ENCODE measurements around the gene SLC6A17.
A peak's percentile ranks its signal among the peaks of the same experiment; 100 is the strongest.

SLC6A17 gene

DNA sequence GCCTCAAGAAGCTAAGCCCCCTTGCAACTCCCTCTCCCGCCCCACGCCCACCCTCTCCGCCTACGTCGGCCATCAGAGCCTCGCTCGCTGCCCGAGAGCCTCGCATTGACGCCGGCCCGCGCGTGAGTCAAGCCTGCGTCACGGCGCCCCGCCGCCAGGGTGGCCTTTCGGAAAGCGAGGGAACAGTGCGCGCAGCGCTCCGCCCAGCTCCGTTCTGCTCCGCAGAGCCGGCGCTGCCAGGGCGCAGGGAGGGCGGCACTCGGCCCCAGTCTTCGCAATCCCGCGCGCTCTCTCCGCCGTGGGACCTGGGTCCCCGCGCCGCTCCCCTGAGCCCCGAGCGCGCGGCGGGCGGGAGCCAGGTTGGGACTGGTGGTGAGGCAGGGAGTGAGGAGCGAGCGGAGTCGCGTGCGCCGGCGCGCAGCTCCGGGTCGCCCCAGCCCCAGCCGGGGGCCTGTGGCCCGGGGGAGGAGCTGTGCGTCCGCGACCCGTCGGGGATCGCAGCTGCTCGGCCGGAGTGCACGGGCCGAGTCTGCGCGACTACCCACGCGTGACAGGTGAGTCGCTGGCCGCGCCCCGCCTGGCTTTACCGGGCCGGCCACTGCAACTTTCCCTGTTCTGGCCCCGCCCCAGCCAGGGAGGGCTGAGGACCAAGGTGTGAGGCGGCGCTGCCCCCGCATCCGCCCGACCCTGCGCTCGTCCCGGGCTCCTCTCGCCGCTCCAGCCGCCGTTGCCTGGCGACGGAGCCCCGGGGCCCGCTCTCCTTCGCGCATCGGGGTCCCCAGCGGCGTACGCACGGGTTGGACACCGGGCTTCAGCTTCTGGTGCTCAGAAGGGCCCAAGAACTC, at the start of gene SLC6A17:
Gene SLC6A17 (plus strand): TSS at position 165 of the 845 bp plus-strand sequence. CDS start 16,436 bp downstream, outside the sequence.
- DNase-seq, result no peak

- no peak for DNase-seq
Measured at GRCh38 chr1:110102081-110102480, 48.2 kb upstream of the SLC6A17 start.

- peak; percentile 44 to 61 for DNase-seq
Measured at GRCh38 chr1:110106013-110106941, 44.0 kb upstream of the SLC6A17 start.

GRCh38 chr1:110107867-110108469, 42.3 kb upstream of the SLC6A17 start:
- no peak for DNase-seq

- DNase-seq, result no peak
Measured at GRCh38 chr1:110111081-110111480, 39.2 kb upstream of the SLC6A17 start.

- no peak for DNase-seq
Measured at GRCh38 chr1:110112143-110112542, 38.2 kb upstream of the SLC6A17 start, which contains the start of gene UBL4B. UBL4B (plus strand) TSS chr1:110112443; CDS start chr1:110112535, 92 bp downstream.

GRCh38 chr1:110112656-110113055, 37.6 kb upstream of the SLC6A17 start:
- DNase-seq, result no peak

GRCh38 chr1:110113551-110113950, 36.7 kb upstream of the SLC6A17 start:
- no peak for DNase-seq

GRCh38 chr1:110114173-110114572, 36.1 kb upstream of the SLC6A17 start:
- DNase-seq, result no peak

DNA sequence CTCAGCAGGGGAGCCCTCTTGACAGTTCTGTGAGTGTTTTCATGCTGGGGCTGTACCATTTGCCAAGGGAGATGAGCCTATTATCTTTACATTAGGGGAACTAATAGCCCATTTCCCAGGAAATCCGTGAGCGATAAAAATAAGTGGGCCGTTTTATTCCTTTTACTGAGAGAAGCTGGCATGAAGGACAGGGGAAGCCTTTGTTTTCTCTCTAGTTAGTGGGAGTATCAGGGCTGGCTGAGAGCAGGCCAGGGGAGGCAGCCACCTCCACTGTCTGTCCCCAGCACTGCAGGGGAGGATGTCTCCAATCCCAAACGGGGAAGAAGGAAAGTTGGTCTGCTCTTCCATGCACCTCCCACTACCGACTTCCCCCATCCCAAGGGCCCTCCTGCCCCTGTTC, 35.5 kb upstream of the SLC6A17 start:
- no peak for DNase-seq

- no peak for DNase-seq
Measured at GRCh38 chr1:110118636-110119396, 31.5 kb upstream of the SLC6A17 start.

DNA sequence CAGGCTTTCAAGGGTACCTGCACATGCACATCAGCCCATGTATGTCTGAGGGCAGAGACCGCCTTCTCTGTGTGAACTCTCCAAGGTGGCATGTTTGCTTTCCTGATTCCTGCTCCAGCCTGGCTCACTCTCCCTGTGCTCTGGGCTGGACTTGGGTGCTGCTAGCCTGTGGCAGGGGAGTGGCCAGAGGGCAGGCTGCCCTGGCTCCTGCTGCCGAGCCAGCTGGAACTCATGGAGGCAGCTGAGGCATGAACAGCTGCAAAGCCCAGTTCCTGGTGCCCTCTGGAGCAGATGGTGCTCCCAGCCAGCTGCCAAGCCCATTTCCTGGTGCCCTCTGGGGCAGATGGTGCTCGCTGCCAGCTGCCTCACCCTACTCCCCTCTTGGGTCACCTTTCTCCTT, 30.5 kb upstream of the SLC6A17 start:
- DNase-seq, result no peak

DNA sequence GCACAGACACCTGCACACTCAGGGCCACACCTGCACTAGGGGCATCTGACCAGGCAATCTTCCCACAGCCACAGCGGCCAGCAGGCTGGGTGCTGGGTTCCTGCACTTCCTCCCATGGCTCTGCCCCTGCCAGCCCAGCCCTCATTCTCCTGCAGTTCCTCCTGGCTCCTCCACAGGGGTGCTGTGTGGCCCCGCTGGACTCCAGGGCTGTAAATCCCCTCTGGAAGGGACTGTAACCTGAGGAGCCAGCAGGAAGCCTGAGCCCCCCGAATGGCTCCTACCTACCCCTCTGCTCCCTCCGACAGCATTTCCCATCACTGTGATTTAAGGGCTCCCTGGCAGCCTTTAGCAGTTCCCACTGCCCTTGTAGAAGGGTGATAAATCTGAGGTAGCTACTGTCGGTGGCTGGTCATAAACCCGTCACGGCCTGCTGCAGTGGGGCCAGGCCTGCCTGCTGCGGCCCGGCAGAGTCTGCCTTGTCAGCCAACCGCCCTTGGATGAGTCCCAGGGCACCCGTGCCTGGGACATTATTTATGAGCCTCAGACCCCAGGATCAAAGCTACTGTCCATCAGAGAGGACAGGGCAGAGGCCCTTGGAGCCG, 29.2 kb upstream of the SLC6A17 start:
- no peak for DNase-seq

DNA sequence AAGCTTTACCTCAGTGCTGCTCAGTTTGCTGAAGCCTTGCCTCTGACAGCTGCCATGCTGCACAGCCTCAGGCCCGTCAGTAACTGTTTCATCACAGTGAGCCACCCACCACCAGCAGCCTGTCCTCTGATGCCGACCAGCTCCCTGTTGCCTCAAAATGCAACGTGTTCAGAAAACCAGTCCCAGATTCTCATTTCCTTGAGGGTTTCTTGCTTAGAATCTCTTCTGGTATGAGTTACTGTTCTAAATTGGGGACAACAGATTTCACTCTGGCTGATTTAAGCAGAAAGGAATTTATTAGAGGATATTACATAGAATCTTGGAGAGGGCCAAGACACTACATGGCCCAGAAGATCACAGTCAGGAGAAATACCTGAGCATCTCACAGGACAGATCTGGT, 27.1 kb upstream of the SLC6A17 start:
- no peak for DNase-seq

- no peak for DNase-seq
Measured at GRCh38 chr1:110125810-110126209, 24.5 kb upstream of the SLC6A17 start.

GRCh38 chr1:110130113-110130591, 20.1 kb upstream of the SLC6A17 start:
- no peak for DNase-seq

- no peak for DNase-seq
Measured at GRCh38 chr1:110130989-110131388, 19.3 kb upstream of the SLC6A17 start.

DNA sequence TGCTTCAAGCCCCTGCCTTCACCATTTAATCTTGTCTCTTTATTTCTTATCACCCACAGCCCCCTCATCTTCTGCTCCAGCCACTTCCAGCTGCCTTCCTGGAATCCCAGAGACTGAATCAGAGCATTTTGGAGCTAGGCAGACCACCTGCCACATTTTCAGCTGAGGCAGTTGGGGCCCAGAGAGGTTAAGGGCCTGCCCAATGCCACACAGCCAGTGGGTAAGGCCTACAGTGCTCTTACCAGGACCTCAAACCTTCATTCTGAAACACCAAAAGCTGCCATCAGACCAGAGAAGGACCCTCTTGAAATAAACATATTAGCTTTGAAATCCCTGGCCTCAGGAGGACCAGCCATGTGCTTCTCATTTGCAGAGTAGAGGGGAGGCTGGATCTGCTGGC, 17.6 kb upstream of the SLC6A17 start:
- no peak for DNase-seq

DNA sequence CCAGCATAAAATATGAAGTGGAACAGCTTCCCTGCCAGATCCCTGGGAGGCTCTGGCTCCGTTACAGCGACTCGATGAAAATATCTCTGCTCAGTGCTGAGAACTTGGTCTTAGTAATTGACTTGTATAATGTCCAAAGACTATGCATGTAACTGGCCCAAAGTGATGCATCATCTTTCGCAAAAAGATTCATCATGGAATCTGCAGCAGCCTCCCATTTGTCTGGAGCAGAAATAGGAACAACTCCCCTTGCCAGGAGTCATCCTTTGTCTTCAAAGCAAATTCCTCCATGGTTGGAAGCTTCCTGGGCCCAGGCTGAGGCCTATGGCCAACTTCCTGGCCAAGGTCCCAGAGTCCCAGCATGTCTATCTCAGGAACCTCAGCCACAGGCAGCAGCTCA, 16.9 kb upstream of the SLC6A17 start:
- no peak for DNase-seq

DNA sequence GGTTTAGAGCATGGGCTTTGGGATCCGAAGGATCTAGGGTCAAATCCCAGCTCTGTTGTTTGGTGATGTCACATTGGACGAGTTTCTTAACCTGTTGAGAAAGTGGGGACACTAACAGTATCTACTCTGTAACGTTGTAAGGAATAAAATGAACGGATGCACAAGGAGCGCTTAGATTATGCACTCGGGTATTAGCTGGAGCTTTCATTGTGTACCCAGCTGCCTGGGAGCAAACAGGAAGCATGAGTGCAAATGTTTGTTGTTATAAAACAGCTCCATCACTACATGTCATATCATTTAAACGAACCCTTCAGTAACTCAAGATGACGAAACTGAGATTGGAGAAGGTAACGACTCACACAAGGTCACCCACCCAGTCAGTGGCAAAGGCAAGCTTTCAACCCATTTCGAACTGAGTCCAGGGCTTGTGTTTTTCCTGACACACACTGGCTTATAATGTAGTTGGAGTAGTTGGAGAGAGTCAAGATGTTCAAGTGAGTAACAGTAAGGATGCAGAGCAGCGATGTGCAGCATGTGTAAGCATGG, 16.2 kb upstream of the SLC6A17 start:
- no peak for DNase-seq

DNA sequence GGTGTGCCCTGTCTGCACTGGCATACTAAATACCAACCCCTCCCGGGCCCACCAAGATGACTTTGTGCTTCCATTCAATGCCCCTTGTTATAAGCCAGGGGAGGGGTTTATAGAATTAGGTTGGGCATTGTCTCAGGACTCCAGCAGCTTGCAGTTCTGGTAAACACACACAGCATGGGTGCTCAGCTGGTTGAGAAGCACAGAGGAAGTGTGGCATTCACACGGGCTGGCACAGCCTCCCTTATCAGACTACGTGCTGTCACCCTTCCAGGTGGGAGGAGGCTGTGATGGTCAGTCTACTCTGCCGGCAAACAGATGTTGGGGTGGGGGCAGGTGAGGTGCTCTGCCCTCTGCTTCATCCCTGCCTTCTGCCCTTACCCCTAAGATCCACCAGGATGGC, 15.0 kb upstream of the SLC6A17 start:
- no peak for DNase-seq

All from hippocampal formation (tissue), 2 donors.